K562 (cell line): ENCODE results near the gene OSM. TPM values are rescaled to one million over a fixed set of nuclear protein-coding genes. Genes with fewer than 3 reads are reported as not detected.
A peak's percentile ranks its signal among the peaks of the same experiment; 100 is the strongest.

Source experiments
- ATAC-seq: fragments of 200-7000 bp; cut with Tn5 transposase; 3 replicates; pipeline ENCODE4 v1.9.1; 2020; ENCODE audit warnings: moderate library complexity
- BruUV-seq: library from RNA; stranded (reverse); fragments of 400-500 nt; replicated peaks from 2 replicates; lab custom pipeline; 2021; lab: Mats Ljungman, UMichigan
- CTCF ChIA-PET: fragments of 300-600 bp; formaldehyde crosslinking; extraction: SDS; loops from one replicate; lab custom pipeline; 2021; ENCODE audit warnings: low intra/inter-chr PET ratio; lab: Yijun Ruan, JAX
- POLR2A ChIA-PET: fragments of 300-600, 350-650 bp; sonication (Branson Sonifier 250); formaldehyde crosslinking; extraction: SDS; loops from one replicate; lab custom pipeline; 2021; ENCODE audit warnings: antibody characterized with exemption, inconsistent platforms; lab: Yijun Ruan, JAX
- DNase-seq, 4 experiments: peaks; one replicate each; pipeline versions ENCODE4 v3.0.0 to v3.0.0-alpha.2; 2011 to 2018; ENCODE audit warnings: low spot score in 3 of 4, mixed read lengths in 3 of 4; ENCODE audit errors: extremely low read depth in 1 of 4
- FAIRE-seq: peaks from 2 replicates; lab custom pipeline; 2011; peaks lifted over from hg19 to GRCh38; lab: Jason Lieb, UNC
- H2AFZ ChIP-seq: 2 replicates; pipeline ENCODE4 v1.6.0; 2011; ENCODE audit warnings: low read depth, low read length, control low read depth, inconsistent platforms
- H3K27ac ChIP-seq: fragments of 200-600 bp; 3 replicates; pipeline ENCODE4 v1.8.0; 2011; ENCODE audit warnings: low read depth, mild to moderate bottlenecking, control low read depth, inconsistent platforms, low read length, moderate library complexity, mixed read lengths; ENCODE audit errors: extremely low read depth
- H3K27me3 ChIP-seq, 2 experiments: fragments of 300-600 bp in 1 of 2; 2 replicates in 1 of 2; 3 replicates in 1 of 2; pipeline versions ENCODE4 v1.6.0 to v1.8.0; 2011; ENCODE audit warnings: inconsistent platforms in 2 of 2, low read length in 2 of 2, mild to moderate bottlenecking in 1 of 2, mixed read lengths in 1 of 2, moderate library complexity in 1 of 2; ENCODE audit not compliant: control insufficient read depth in 2 of 2, insufficient read depth in 2 of 2
- H3K36me3 ChIP-seq: fragments of 300-600 bp; 3 replicates; pipeline ENCODE4 v1.8.0; 2011; ENCODE audit warnings: mild to moderate bottlenecking, low read length, inconsistent platforms; ENCODE audit not compliant: control insufficient read depth, insufficient read depth
- H3K4me1 ChIP-seq, 2 experiments: fragments of 200-600 bp in 1 of 2; replicated peaks in 1 of 2; 2 replicates in 1 of 2; 3 replicates in 1 of 2; pipeline versions ENCODE4 v1.5.1 to v1.8.0; 2011; ENCODE audit warnings: inconsistent platforms in 2 of 2, low read length in 2 of 2, mild to moderate bottlenecking in 1 of 2, mixed read lengths in 1 of 2, moderate library complexity in 1 of 2; ENCODE audit not compliant: control insufficient read depth in 2 of 2, insufficient read depth in 2 of 2
- H3K4me2 ChIP-seq: 2 replicates; pipeline ENCODE4 v1.6.1; 2011; ENCODE audit warnings: low read length, control low read depth, inconsistent platforms, mixed read lengths; ENCODE audit not compliant: insufficient read depth
- H3K4me3 ChIP-seq: fragments of 200-600 bp; sonication (generic), shearing (Covaris generic); 2 replicates; pipeline ENCODE4 v1.5.1; 2016; ENCODE audit warnings: control low read depth, inconsistent platforms
- H3K79me2 ChIP-seq: fragments of 200-600 bp; 3 replicates; pipeline ENCODE4 v1.8.0; 2011; ENCODE audit warnings: low read length, inconsistent platforms; ENCODE audit not compliant: control insufficient read depth, insufficient read depth
- H3K9ac ChIP-seq, 2 experiments: 2 replicates each; pipeline versions ENCODE4 v1.6.0 to v1.6.1; 2011; ENCODE audit warnings: low read depth in 2 of 2, low read length in 2 of 2, control low read depth in 1 of 2, inconsistent platforms in 1 of 2, mild to moderate bottlenecking in 1 of 2, mixed read lengths in 1 of 2; ENCODE audit not compliant: insufficient read depth in 1 of 2
- H3K9me1 ChIP-seq: one replicate; pipeline ENCODE4 v1.6.0; 2011; ENCODE audit warnings: inconsistent platforms, mild to moderate bottlenecking, low read length, moderate library complexity; ENCODE audit not compliant: control insufficient read depth, insufficient read depth
- H3K9me3 ChIP-seq: replicated peaks from 2 replicates; pipeline ENCODE4 v1.5.1; 2011; ENCODE audit warnings: low read depth, low read length, inconsistent platforms; ENCODE audit not compliant: control insufficient read depth, insufficient read depth
- H4K20me1 ChIP-seq: replicated peaks from 2 replicates; pipeline ENCODE4 v1.6.1; 2011; ENCODE audit warnings: low read length, inconsistent platforms, mixed read lengths; ENCODE audit not compliant: control insufficient read depth, insufficient read depth
- NR2C2 ChIP-seq, 2 experiments: fragments of 200-800 bp in 1 of 2; sonication (Bioruptor generic) in 1 of 2; sonication (generic) in 1 of 2; formaldehyde crosslinking in 1 of 2; IDR thresholded peaks; 2 replicates each; pipeline versions ENCODE4 v1.6.1 to v1.8.0; 2016 to 2022; ENCODE audit warnings: mild to moderate bottlenecking in 1 of 2, missing compliant biosample characterization in 1 of 2, missing genetic modification characterization in 1 of 2, missing genetic modification reagents in 1 of 2
- NRF1 ChIP-seq, 2 experiments: fragments of 450-650 bp; IDR thresholded peaks in 1 of 2; conservative IDR thresholded peaks in 1 of 2; 2 replicates each; pipeline ENCODE4 v1.6.1; 2014; ENCODE audit warnings: mild to moderate bottlenecking in 2 of 2
- PHF8 ChIP-seq: fragments of 200-600 bp; sonication (generic); IDR thresholded peaks from 2 replicates; pipeline ENCODE4 v1.6.1; 2012; ENCODE audit warnings: mixed run types, mild to moderate bottlenecking, inconsistent platforms, low read length, moderate library complexity, borderline replicate concordance
- WGBS: fragments of 100-300 bp; shearing (Covaris generic); methylation state at CpG from one replicate; pipeline ENCODE4 v1.1.6; 2016; ENCODE audit warnings: low coverage, mixed read lengths; ENCODE audit not compliant: insufficient coverage; ENCODE audit errors: missing lambda C conversion rate; 5-methylcytosine and 5-hydroxymethylcytosine counted together
- in situ Hi-C: fragments of 300-500 bp; cut with MboI; formaldehyde crosslinking; loops from 4 replicates; pipeline ENCODE4 v1.15.0; 2018; ENCODE audit warnings: inconsistent platforms, mixed read lengths
- intact Hi-C: fragments of 100-400 bp; cut with micrococcal nuclease; formaldehyde crosslinking; loops from 2 replicates; pipeline ENCODE4 v1.14.2; 2022
- polyA plus RNA-seq, 8 experiments: library from polyadenylated mRNA; depleted of rRNA in 4 of 8; stranded (reverse) in 5 of 8; unstranded in 3 of 8; fragments of >200 nt; fragmentation: Nextera tagmentation in 2 of 8; fragmentation: Illumina TruSeq in 1 of 8; extraction: Ambion mirVana in 2 of 8; extraction: Trizol in 1 of 8; gene quantifications; 2 replicates each; pipeline versions ENCODE4 v1.2.1 to v1.2.3, GENCODE V29; 2011 to 2014; ENCODE audit warnings: inconsistent platforms in 1 of 8, missing spikeins in 1 of 8
- total RNA-seq, 7 experiments: library from RNA; depleted of rRNA in 6 of 7; stranded (reverse); fragments of >200 nt in 6 of 7; fragmentation: Illumina TruSeq in 2 of 7; extraction: Trizol in 2 of 7; gene quantifications; 2 replicates each; pipeline versions ENCODE4 v1.2.1 to v1.2.3, GENCODE V29; 2011 to 2021; ENCODE audit warnings: low replicate concordance in 1 of 7

OSM gene
- total and polyA plus RNA-seq, 9 of the 15 experiments (the other 6 are each of a cell fraction or from before 2014, with no cell fraction given) = 0.22 TPM; not detected in 8

DNA sequence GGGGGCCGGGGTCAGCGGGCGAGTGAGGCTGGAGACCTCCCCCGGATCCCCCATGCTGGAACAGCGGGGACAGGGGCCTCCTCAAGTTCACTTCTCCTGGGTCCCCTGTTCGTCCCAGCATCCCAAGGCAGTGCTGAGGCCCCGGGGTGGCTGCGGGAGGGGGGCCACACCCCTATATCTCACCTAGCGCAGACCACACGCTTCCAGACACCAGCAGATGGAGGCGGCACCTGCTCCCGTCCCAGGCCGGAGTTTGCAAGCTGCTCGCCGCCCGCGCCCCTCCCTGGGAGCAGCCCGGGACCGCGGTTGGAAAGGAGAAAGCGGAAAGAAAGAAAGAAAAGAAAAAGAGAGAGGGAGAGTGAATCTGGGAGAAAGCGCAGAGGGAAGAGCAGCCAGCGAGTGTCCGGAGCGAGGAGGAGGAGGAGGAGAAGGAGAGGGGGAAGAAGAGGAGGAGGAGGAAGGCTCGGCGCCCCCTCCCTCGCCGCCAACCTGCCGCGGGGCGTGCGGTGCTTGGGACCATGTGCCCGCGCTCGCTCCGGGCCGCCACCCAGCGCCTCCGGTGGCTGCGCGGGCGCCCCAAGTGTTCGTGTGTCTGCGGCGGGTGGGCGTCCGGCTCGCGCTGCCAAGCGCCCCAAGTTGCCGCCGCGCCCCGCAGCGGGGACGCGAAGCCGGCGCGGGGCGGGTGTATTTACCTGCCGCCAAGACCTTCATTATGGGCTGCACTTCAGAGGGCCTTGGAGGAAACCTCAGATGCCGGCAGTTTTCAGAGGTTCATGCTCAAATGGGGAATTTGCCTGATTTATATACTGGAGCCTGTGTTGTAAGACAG, 20.5 kb downstream of the OSM start, which contains the start of gene LIF (continued):
- peak in 1 of 2 experiments; percentile 48; a peak in 2 of 4 replicates for TF ChIP-seq NRF1 (conservative IDR thresholded peaks at IDR 0.05 in 1 of 2, IDR thresholded peaks at IDR 0.05 in 1 of 2)

DNA sequence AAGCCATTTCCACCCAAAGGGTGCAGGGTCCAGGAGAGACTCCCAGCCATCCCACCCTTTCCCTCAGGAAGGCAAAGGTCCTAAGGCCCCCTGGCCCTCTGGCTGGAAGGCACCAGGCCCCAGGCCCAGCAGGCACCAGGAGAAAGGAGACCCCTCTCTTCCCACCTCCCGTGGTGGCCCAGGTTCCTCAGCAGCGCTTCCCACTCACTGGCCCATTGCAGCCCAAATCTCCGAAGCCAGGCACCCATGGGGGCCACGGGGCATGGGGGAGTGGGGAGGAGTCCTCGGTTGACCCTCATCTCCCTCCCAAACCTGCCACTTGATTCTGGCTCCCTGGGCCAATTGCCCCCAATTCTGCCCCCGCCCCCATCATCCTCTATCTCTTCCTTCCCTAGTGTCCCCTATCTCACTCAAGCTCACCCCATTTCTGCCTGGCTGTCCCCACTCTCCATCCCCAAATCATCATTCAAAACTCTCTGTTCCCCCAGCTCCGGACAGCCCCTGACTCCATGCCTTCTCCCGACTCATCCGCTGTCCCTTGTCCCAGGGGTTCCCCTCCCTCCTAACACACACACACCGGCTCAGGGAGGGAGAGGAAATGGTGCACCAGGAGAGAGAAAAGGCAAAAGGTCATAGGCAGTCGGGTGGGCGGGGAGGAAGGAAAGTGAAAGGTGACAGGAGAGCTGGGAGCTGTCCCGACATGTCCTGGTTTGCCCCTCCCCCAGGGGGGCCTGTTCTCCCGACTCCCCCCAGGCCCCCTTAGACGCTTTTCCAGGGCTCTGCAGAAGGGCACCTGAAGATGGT, 21.3 kb downstream of the OSM start:
- Histone ChIP-seq H3K4me2 (no peak overlapping the region), H3K4me1 (peaks cover 0 to 28% of the 10 kb centered on the region in 2 experiments; a peak in 2 of 5 replicates), H3K27ac (no peak overlapping the region), H2AFZ (no peak overlapping the region), H3K27me3 (peaks cover 0 to 39% of the 10 kb centered on the region in 2 experiments; a peak in 2 of 5 replicates), H4K20me1 (0 out of 2 replicates have a peak, but pooled peaks cover 4% of the 10 kb centered on the region), H3K79me2 (no peaks in the 10 kb centered on the region), H3K4me3 (peak overlapping the region; percentile 22; the same call in 1 of the 2 replicates), H3K9ac (no peak overlapping the region), H3K36me3 (no peaks in the 10 kb centered on the region), H3K9me1 (no peaks in the 10 kb centered on the region), H3K9me3 (no peaks in the 10 kb centered on the region)
- intact Hi-C loops (no loop called here), in situ Hi-C loops (no loop called here)
- TF ChIP-seq NR2C2 (CRISPR knock-in tag; IDR thresholded peaks at IDR 0.05) = no peak
- peak; percentile 45; the same call in 1 of the 2 replicates for TF ChIP-seq NR2C2 (tag; IDR thresholded peaks at IDR 0.05)
- no peak for TF ChIP-seq PHF8
- DNase-seq (no peak), ATAC-seq (no peak), FAIRE-seq (no peak)
- WGBS = 0% methylated on average over 5 of the region's 15 CpGs
- ChIA-PET POLR2A (interaction anchor here (0.8 kb wide), 1 partner anchor 62 kb away, joined by 4 read pairs; no protein-coding TSS in a partner anchor), CTCF (no interaction called here)
- no TSS peak for BruUV-seq
